ENCODE data around the gene TBL1X.

The TBL1X gene

DNA sequence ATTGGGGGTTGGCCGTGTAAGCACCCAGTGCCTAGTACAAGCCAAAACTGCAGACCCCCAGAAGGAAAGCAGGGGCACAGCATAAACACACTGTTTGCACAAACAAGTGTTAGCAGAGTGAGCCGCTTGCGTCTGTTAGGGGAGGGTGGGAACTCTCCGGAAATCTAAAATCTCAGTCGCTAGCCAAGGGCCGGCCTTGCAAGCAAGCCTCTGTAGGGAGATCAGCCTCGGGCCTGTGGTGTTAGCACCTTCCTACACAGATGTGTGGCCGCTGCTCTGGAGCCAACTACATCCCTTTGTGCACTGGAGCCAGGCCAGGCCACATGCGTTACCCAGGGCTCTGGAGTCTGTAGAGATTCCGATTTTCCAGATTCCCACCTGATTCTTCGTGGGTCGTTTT lies 233.7 kb downstream of the TBL1X start:
- DNase-seq (ENCODE audit: low read depth in 4 of 4, low spot score in 1 of 4), result no peak

DNA sequence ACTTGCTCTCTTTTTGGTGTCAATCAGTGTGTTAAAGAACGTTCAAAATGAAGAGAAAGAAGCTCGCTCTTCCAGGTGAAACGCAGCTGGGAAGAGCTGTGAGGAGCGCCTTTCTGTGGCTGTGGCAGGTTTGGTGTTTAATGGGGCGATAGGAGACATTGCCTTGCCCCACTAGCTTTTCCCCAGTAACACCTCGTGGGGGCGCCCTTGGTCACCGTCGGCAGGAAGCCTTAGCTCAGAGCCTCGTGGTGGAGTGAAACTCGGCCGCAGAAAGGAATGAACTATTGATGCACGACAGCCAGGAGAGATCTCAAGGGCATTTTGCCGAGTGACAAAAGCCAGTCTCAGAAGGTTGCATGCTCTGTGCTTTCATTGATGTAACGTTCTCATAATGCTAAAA lies 235.7 kb downstream of the TBL1X start:
- DNase-seq (ENCODE audit: low read depth in 4 of 4, low spot score in 1 of 4), result no peak

DNA sequence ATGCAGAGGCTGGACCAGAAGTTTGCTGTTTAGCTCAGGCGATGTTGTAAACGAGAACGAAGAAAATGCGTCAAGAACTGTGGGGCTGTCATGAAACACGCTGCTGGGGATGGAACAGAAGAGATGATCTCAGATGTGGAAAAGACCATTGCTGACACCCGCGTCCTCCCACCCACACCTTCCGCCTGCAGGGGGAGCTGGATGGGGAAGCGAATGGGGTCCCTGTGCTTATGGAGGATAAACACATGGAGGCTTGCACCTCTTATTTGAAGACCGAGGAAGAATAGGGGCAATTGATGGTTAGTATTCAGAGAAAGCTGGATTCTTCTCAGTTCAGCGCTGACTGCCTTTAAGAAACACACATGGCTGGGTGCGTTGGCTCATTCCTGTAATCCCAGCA lies 236.9 kb downstream of the TBL1X start:
- no peak for DNase-seq (ENCODE audit: low read depth in 4 of 4, low spot score in 1 of 4)

DNA sequence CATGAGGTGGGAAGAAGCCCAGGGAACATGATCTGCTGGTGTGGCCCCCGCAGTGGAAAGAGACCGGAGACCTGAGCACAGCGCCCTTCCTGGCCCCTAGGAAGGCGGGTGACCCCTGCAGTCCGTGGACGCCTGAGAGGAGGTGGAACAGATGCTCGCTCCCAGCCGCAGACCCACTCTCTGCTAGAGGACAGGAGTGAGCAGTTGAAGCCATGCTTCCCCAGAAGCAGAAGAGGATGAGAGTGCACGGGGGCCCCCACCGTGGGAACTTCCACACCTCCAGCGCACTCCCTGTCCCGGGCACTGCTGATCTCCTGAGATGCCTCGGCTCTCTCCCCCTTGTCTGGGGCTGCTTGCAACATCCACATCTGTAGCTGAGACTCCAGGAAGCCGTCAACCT lies 238.5 kb downstream of the TBL1X start:
- DNase-seq (ENCODE audit: low read depth in 4 of 4, low spot score in 1 of 4), result no peak

DNA sequence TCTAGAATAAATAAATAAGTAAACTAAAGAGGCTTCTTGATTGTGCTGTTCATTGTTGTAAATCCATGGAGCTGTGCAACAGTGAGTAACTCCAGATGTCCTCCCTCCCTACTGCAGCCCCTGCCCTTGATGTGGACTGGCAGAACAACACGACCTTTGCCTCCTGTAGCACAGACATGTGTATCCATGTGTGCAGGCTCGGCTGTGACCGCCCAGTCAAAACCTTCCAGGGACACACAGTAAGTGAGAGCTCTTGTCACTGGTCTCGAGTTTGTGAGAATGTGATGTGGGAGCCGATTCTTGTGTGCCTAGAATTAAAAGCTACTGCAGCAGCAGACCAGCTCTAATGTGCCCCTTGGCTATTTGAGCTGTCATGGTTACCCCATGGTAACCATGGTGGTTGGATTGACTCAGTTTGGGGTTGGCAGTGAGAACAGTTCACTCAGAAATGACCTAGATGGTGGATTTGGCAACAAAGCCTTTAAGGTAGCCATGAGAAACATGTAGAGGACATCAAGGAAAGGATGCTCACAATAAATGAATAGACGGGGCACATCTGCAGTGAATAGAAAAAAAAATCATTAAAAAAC lies 240.1 kb downstream of the TBL1X start:
- no peak for DNase-seq (ENCODE audit: low read depth in 4 of 4, low spot score in 1 of 4)

DNA sequence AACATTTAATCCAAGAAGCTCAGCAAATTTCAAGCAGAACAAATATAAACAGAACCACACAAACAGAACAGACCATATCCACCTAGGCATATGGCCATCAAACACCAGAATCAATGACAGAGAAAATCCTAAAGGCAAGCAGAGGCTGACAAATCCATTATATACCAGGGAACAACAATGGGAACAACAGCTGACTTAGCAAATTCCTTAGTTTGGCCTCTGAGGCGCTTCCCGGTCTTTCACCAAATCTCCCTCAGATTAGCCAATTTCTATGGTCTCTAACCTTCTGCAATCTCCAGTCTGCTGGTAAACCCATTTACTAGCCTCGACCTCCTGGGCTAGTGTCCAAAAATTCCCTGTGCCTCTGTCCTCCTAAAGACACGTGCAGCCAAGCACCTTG lies 241.6 kb downstream of the TBL1X start:
- no peak for DNase-seq (ENCODE audit: low read depth in 4 of 4, low spot score in 1 of 4)

DNA sequence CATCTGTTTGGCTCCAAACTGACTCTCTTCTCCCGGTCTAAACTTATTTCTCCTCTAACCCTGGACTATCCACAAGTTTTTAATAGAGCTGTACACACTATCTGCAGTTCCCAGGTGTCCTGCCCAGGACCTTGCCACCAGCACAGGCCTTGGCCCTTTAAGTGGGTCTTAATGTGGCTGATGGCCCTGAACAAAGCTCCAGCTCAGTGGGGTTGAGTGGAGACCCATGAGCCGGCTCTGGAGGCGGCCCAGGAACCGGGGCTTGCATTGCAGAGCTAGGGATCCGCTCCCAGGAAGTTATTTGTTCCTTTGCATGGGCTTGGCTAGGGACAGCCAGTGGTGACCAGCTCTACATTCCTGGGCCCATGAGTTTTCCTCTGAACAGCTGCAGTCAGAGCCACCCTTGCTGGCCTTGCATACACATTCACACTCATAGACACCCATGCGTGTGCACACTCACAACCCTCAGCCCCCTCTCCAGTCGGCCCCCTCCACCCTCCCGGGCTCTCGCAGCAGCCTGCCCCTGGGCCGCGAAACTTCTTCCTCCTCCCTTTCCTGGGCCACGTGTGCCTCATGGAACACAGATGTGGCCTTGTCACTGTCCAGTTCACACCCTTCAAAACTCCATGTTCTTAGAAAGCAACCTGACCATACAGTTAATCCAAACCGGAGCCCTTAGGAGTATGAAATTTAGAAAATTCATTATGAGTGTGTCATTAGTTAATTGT lies 242.6 kb downstream of the TBL1X start:
- DNase-seq (ENCODE audit: low read depth in 4 of 4, low spot score in 1 of 4), result no peak

DNA sequence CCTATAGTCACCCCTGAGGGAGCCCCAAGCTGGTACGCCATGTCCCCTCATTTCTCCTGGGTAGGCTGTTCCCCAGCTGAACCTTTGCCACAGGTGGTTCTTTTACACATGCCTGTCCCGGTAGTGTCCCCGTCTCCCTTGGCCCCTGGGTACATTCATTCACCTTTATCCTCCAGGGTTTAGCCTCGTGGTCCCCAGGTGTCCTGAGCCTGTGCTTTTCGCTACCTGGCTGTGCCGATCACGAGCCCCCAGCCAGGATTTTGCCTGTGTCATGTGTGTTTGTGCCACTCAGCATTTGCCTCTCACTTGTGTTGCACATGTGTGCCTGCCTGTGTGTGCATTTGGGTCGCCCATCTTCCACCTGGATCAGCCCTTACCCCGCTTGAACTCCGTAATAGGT lies 243.2 kb downstream of the TBL1X start:
- no peak for DNase-seq (ENCODE audit: low read depth in 4 of 4, low spot score in 1 of 4)

DNA sequence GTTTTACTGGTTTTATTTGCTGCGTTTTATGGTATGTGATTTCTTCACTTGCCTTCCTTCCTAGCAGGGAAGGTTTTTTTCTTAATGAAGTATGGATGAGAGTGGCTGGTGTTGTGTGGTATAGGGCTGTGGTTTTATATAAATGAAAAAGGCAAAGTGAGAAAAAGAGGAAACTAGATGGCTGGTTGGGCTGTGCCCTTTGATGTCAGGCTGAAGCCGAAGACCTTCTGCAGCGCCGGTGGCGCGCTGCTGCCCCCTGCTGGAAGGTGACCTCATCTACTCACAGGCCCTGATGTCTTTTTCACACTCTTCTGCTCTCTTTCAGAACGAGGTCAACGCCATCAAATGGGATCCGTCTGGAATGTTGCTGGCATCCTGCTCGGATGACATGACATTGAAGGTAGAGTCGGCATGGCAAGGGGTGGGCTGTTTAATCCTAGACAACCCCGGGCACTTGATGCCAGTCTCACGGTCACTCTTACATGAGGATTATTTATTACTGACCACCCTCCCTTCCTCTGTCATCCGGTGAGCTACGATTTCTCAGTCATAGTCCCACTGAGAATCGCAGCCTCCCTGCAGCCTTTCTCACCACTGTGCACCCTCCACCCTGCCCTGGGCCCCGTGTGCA lies 244.2 kb downstream of the TBL1X start:
- DNase-seq (ENCODE audit: low read depth in 4 of 4, low spot score in 1 of 4), result peak; percentile 49 to 73 (median 54)

DNA sequence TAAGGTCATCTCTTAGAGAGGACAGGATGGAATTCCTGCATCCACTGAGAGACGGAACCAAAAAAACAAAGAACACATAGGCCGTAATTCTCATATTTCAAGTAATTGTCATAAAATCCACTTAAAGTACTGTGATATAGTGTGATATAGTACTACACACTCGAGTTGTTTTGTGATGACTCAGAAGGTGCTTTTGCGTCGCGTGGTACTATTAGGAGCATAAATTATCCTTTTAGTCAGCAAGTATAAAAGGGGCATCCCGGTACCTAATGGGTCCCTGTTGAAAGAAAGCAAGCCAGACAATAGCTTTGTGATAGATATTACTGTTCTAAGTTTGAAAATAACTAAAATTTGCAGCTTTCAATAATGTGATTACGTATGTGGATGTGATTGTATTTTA lies 245.5 kb downstream of the TBL1X start:
- DNase-seq (ENCODE audit: low read depth in 4 of 4, low spot score in 1 of 4), result no peak

DNA sequence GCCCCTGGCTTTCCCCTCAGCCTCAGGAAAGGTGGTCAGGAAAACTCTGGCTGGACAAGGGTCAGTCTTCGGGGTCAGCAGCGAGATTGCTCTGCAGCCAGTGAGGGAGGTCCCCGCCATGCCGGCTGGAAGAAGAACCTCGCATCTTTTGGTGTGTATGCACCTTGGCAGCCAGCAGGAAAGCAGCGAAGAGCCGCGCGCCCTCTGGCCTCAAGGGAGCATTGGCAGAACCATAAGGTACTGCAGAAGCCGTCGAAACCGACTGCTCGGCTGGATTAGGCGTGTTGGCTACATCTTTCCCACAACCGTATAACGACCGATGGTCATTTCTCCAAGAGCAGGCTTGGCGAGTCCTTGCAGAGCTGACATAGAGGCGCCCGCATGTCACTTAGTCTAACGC lies 252.5 kb downstream of the TBL1X start:
- DNase-seq (ENCODE audit: low read depth in 4 of 4, low spot score in 1 of 4), result no peak

DNA sequence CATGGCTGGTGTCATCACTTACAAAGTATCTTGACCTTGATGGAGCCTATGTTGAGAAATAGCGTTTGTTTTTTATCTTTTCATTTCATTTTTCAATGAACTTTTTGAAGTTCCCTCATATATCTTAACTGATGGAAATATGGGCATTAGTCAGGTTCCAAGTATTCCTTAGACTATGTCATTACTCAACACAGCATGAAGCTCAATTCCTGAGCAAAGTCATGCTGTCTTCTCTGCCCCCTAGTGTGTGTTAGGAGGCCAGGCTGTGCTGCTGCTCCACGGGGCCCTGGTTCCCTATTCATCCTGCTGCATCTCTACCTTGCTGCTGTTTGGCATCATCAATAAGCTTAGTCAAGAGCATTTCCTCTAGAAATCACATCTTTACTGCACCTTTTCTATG lies 259.9 kb downstream of the TBL1X start:
- no peak for DNase-seq (ENCODE audit: low read depth in 4 of 4, low spot score in 1 of 4)

DNA sequence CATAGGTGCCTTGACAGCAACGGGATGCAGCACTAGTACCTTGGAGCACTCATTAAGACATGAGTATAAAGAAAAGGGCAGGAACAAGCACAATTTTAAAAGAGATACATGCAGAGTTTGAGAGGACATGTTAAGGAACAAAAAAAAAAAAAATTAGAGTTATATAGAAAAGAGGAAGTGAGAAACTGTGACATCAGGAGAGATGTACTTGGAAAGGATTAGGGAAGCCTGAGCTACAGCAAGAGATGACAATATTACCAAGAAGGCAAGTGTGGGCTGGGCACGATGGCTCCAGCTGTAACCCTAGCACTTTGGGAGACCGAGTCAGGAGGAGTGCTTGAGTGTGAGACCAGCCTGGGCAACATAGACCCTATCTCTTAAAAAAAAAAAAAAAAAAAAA lies 263.4 kb downstream of the TBL1X start:
- DNase-seq (ENCODE audit: low read depth in 4 of 4, low spot score in 1 of 4), result no peak

DNA sequence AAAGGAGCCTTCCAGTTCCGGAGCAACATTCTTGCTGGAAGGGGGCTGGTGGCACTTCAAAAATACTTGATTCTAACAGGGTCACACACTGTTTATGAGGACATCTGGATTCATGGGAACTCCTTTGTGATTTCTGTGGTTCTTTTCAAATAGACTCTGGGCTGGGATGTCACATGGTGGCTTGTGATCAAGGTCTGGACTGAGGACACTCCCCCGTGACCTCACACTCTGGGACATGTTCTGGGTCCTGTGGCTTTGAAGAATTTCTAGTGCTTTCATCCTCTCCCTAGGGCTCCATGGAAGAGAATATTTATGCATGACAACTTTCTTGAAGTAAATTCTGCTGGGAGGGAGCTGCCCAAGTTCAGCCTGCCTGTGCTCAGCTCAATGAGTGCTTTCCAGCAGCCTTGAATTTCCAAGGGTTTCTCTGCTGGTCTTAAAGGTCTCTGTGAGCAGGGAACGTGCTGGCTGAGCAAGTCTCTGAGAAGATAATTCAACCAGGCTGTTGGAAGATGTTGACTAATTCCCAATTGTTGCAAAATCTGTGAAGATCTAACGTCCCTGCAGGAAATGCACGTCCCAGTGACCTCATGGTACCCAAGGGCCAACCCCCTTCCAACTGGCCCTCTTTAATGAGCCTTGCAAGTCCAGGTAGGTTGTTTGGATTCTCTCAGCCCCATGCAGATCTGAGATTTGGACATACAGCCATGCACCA lies 264.5 kb downstream of the TBL1X start:
- DNase-seq (ENCODE audit: low read depth in 4 of 4, low spot score in 1 of 4), result no peak

DNA sequence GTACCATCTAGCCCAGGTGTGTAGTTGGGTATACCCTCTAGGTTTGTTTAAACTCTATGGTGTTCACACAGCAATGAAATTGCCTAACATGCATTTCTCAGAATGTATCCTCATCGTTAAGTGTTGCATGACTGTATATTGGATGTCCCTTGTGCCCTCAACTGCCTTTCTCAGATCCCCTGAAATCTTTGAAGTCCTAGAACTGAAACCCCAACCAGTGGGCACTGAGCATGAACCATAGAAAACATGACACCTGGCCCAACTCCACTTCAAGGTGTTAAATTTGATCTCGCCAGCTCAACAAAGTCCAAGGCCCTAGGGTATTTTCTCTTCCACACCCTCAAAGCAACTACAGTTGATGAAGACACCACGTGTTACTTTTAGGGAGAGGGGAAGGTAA lies 265.2 kb downstream of the TBL1X start:
- no peak for DNase-seq (ENCODE audit: low read depth in 4 of 4, low spot score in 1 of 4)

DNA sequence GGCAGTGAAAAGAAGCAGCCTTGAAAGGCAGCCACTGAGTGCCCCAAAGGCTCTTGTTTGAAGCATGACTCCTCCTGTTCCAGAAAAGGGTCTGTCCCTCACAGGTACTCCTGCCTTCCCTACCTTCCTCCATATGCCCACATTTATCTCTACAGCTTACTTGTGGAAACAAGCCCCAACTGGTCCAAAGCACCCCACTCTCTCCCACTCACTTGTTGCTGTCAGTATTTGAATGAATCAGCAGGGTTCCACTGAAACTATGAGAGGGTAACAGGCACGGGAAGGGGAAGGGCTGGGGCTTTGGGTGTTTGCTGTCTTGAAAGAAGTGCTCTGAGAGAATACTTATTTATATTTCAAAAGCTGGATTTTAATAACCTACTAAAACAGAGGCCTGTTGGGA lies 265.9 kb downstream of the TBL1X start:
- no peak for DNase-seq (ENCODE audit: low read depth in 4 of 4, low spot score in 1 of 4)

DNA sequence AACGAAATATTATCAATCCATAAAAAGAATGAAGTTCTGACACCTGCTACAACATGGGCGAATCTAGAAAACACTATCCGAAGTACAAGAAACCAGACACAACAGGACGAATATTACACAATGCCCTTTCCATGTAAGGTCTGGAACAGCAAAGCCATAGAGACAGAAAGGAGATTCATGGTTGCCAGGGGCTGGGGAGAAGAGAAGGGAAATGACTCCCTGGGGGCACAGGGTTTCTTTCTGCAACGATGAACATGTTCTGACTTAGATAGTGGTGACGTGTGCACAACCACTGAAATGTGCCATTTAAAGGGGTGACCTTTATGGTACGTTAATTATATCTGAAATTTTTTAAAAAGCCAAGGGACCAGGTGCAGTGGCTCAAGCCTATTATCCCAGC lies 272.5 kb downstream of the TBL1X start:
- no peak for DNase-seq (ENCODE audit: low read depth in 4 of 4, low spot score in 1 of 4)

DNA sequence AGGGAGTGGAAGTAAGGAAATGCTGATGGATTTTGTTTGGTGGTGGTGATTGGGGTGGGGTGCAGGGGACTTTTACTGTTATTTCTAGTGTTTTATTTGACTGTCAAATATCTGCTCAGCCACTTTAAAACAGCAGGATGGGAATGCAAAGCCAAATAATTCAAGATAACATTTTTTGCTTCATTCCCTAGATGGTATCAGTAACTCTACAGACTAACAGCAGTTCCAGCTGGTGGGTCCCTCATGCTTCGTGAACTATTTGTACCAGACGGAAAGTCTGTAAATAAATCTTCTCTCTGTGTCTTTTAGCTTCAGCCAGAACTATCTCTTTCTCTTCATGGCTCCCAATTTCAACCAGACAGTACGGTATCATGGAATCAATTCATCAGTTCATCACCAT lies 273.3 kb downstream of the TBL1X start:
- no peak for DNase-seq (ENCODE audit: low read depth in 4 of 4, low spot score in 1 of 4)

DNA sequence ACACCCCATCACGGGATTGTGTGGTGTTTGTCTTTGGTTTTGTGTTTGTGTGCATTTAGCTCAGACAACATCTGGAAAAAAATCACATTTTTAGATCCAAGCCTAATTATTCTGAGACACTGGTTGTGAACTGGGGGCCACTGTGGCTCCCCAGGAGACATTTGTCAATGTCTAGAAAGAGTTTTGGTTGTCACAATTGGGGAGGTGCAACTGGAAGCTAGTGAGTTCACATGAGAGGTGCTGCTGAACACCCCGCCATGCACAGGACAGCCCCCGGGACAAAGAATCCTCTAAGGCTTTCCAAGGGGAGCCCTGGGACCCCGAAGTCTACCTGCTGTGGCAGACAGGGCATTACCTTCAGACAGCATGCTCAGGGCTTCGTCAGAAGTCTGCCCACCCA lies 274.3 kb downstream of the TBL1X start:
- no peak for DNase-seq (ENCODE audit: low read depth in 4 of 4, low spot score in 1 of 4)

DNA sequence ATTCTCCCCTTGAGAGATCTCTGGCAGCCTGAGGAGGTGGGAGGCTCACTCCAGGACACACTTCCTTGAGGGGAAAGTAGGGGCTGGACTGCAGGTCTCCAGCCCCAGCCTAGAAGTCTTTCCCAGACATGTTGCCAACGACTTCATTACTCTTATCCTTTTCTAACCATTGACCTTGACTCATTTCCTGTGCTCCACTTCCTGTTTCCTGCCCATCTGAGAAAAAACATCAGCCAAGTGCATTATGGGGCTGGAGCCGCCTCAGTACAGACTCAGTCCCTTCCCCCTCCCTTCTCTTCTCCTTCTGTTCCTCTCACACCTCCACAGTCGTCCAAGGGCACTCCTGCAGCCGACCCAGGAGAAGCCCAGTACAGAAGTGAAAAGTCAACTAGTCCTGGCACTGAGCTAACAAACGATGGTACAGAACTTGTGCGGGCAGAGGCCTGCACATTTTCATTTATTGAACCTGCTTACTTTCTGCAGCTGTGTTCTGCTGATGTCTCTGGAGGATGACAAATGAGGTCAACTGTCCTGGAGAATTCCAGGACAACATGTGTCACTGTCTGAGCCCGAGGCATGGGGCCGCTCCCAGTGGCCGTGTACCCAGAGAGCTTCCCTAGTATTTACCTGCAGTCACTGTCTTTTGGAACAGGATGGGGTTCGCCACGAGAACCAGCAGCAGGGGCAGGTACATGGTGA lies 280.7 kb downstream of the TBL1X start:
- DNase-seq (ENCODE audit: low read depth in 4 of 4, low spot score in 1 of 4), result no peak

DNA sequence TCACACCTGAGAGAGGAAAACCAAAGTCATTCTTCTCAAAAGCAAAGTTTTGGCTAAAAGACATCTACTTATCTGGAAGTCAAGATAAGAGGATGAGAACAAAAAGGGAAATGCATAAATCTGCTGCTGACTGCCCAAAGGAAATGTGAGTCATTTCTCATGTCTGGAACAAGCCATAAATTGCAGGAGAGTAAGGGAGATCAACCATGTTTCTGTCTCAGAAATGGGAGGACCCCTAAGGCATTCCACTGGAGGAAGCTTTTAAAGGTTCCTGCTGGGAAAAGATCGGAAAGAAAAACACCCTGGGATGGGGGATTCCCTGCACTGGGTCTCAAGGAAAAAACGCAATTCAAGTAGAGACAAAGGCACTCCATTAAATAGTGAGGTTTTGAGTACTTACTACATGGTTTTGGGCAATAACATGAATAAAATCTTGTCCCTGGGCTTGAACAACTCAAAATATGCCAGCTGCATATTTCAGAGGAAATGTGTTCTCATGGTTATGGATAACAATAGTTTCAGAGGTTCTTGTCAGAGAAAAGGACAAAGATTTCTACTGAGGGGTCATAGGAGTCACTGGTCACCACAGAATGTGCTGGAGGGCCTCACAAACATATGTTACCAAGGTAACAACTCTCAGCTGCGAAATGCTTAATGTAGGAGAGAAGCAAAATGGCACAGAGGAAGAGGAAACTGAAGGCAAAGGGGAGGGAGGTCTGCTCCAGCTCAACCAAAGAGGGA lies 281.5 kb downstream of the TBL1X start:
- DNase-seq (ENCODE audit: low read depth in 4 of 4, low spot score in 1 of 4), result no peak

All from stimulated activated CD4-positive, alpha-beta T cell treated with anti-CD3 and anti-CD28 coated beads, Interleukin-1b, Interleukin-23, amount 100 ng/mL, for 24 hours (primary cell).